ENCODE measurements around the gene LRCH4. TPM values are rescaled to one million over a fixed set of nuclear protein-coding genes. Genes with fewer than 3 reads are reported as not detected.

The LRCH4 gene
- total and polyA plus RNA-seq, 2 of the 8 experiments (the other 6 are each of a cell fraction or from before 2014, with no cell fraction given), result 15.5 to 36.6 TPM

DNA sequence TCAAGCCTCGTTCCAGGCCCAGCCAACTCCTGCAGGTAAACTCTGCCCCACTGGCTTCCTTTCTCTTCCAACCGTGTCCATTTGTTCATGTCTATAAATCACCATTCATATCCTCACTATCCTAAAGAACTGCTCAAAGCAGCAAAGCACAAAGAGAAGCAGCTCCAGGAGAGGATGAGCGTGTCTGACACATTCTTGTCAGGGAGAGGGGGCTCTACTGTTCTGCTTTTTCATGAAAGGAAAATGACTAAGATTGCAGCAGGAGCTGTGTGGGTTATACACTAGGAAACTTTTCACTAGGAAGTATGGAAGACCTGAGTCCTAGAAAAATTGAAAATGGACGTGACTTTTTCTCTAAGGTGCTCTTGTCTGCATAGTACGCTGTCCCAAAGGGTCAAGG is 30.2 kb downstream of the LRCH4 start:
- Histone ChIP-seq H2BK15ac (ENCODE audit: low read length) (no peak overlapping the region), H4K91ac (replicated peaks; ENCODE audit: insufficient read length, low read length) (no peak overlapping the region), H3K23me2 (ENCODE audit: low read depth, low read length) (no peaks in the 10 kb centered on the region), H2BK120ac (replicated peaks; ENCODE audit: low read depth, low read length) (no peak overlapping the region), H3K23ac (ENCODE audit: insufficient read length) (no peak overlapping the region), H3K4me2 (ENCODE audit: insufficient read depth in 1 of 2, low read depth in 2 of 2, low read length in 2 of 2) (no peak overlapping the region), H3K79me1 (ENCODE audit: low read depth, low read length) (no peaks in the 10 kb centered on the region), H2AK5ac (ENCODE audit: low read depth, low read length) (no peak overlapping the region), H4K5ac (ENCODE audit: insufficient read length, low read depth, low read length) (no peak overlapping the region), H2AFZ (ENCODE audit: low read length) (no peak overlapping the region), H3K27me3 (replicated peaks in 1 of 4; ENCODE audit: control insufficient read depth in 3 of 4, extremely low read depth in 1 of 4, insufficient read depth in 3 of 4, low read length in 3 of 4) (no peaks in the 10 kb centered on the region), H3K9ac (replicated peaks in 1 of 4; ENCODE audit: extremely low read depth in 1 of 4, low read depth in 3 of 4, low read length in 3 of 4) (no peak overlapping the region), H2BK12ac (ENCODE audit: low read depth, low read length) (no peak overlapping the region), H3K27ac (ENCODE audit: low read depth, low read length) (no peak overlapping the region), H3K14ac (ENCODE audit: insufficient read length) (no peak overlapping the region), H4K20me1 (replicated peaks in 1 of 2; ENCODE audit: control insufficient read depth in 1 of 2, insufficient read depth in 2 of 2, low read length in 2 of 2) (no peaks in the 10 kb centered on the region), H3K79me2 (ENCODE audit: control insufficient read depth in 1 of 2, insufficient read depth in 2 of 2, low read length in 2 of 2) (no peaks in the 10 kb centered on the region), H3K36me3 (ENCODE audit: control insufficient read depth in 2 of 4, insufficient read depth in 4 of 4, low read length in 3 of 4) (peaks cover 4 to 15% (median 12%) of the 10 kb centered on the region in 4 experiments; a peak in 5 of 8 replicates), H3K56ac (replicated peaks; ENCODE audit: insufficient read length, low read depth, low read length) (no peak overlapping the region), H2BK5ac (ENCODE audit: low read depth, low read length) (no peak overlapping the region), H4K8ac (ENCODE audit: extremely low read depth, insufficient read depth, low read length) (no peak overlapping the region), H3K4me1 (replicated peaks in 1 of 4; ENCODE audit: control insufficient read depth in 3 of 4, insufficient read depth in 4 of 4, low read length in 3 of 4) (no peaks in the 10 kb centered on the region), H3K9me3 (ENCODE audit: insufficient read depth in 2 of 2, low read depth in 1 of 2, low read length in 1 of 2) (no peaks in the 10 kb centered on the region), H3K4ac (replicated peaks; ENCODE audit: insufficient read length, low read depth, low read length) (no peak overlapping the region), H3K18ac (ENCODE audit: extremely low read depth, low read length) (no peak overlapping the region), H2BK20ac (ENCODE audit: low read length) (no peak overlapping the region), H3K4me3 (ENCODE audit: extremely low read depth in 1 of 4, insufficient read depth in 2 of 4, low read depth in 3 of 4, low read length in 4 of 4) (no peak overlapping the region)
- TF ChIP-seq JUN (IDR thresholded peaks at IDR 0.05; ENCODE audit: low read depth, low read length) (no peak), BACH1 (IDR thresholded peaks at IDR 0.05; ENCODE audit: low read length) (no peak), SP1 (IDR thresholded peaks at IDR 0.05; ENCODE audit: low read depth, low read length) (no peak), SP2 (IDR thresholded peaks at IDR 0.05; ENCODE audit: low read length) (no peak), GABPA (IDR thresholded peaks at IDR 0.05; ENCODE audit: borderline replicate concordance, insufficient read depth, low read length) (no peak), RBBP5 (IDR thresholded peaks at IDR 0.05; ENCODE audit: borderline replicate concordance, low read depth, low read length) (no peak), USF2 (IDR thresholded peaks at IDR 0.05; ENCODE audit: low read length) (no peak), RXRA (IDR thresholded peaks at IDR 0.05; ENCODE audit: insufficient read depth, low read depth, low read length) (no peak), TBP (IDR thresholded peaks at IDR 0.05; ENCODE audit: low read depth, low read length) (no peak)
- DNase-seq (ENCODE audit: low read depth in 1 of 2, low spot score in 2 of 2), result no peak
- CTCF ChIA-PET (ENCODE audit: partially characterized antibody), result interaction anchor here (0.8 to 26.5 kb wide), 9 partner anchors 8 to 95 kb away, joined by 3 to 341 read pairs (median 5); partner anchors contain the start of genes AGFG2, NYAP1 and TSC22D4
- 82% methylated on average over 5 of the region's 5 CpGs; no CpG with 5 or more reads in 1 of the 2 experiments for WGBS, 2 experiments (ENCODE audit: extremely low coverage in 1 of 2, insufficient coverage in 1 of 2, insufficient read length in 1 of 2, insufficient replicate concordance in 2 of 2, low coverage in 1 of 2, low lambda C conversion rate in 2 of 2, missing lambda C conversion rate in 1 of 2)
- FAIRE-seq, result no peak
- POLR2A ChIA-PET (ENCODE audit: partially characterized antibody), result interaction anchor here (0.6 to 2.2 kb wide), 3 partner anchors 8 to 46 kb away, joined by 3 to 5 read pairs (median 4); no protein-coding TSS in a partner anchor

Measured in H1 (cell line).